Endothelial cell of umbilical vein (primary cell): ENCODE measurements around the gene FOXD2. TPM values are rescaled to one million over a fixed set of nuclear protein-coding genes. Genes with fewer than 3 reads are reported as not detected.

Source experiments
- BruUV-seq: library from RNA; stranded (reverse); fragments of 400-500 nt; replicated peaks from 2 replicates; lab custom pipeline; 2021; lab: Mats Ljungman, UMichigan
- CTCF ChIA-PET: fragments of 300-600, 350-600 bp; sonication (Branson Sonifier 250); formaldehyde crosslinking; loops from one replicate; lab custom pipeline; 2021; ENCODE audit warnings: antibody characterized with exemption, inconsistent platforms; lab: Charles Lee
- POLR2A ChIA-PET: fragments of 300-600, 350-600 bp; sonication (Branson Sonifier 250); formaldehyde crosslinking; loops from one replicate; lab custom pipeline; 2021; ENCODE audit warnings: antibody characterized with exemption, inconsistent platforms; lab: Charles Lee
- DNase-seq: peaks from one replicate; pipeline ENCODE4 v3.0.0-alpha.2; 2011; ENCODE audit warnings: low read depth, low spot score
- FAIRE-seq: peaks from 2 replicates; lab custom pipeline; 2011; peaks lifted over from hg19 to GRCh38; lab: Jason Lieb, UNC
- H2AFZ ChIP-seq: 2 replicates; pipeline ENCODE4 v1.6.0; 2012; ENCODE audit warnings: low read depth, low read length, control low read depth, inconsistent platforms
- H3K27ac ChIP-seq: 2 replicates; pipeline ENCODE4 v1.5.1; 2011; ENCODE audit warnings: low read depth, mild to moderate bottlenecking, control low read depth, low read length, moderate library complexity; ENCODE audit not compliant: insufficient read depth
- H3K27me3 ChIP-seq, 2 experiments: 2 replicates each; pipeline versions ENCODE4 v1.6.0 to v1.6.1; 2011; ENCODE audit warnings: low read length in 2 of 2, mixed read lengths in 1 of 2; ENCODE audit not compliant: control insufficient read depth in 2 of 2, insufficient read depth in 2 of 2
- H3K36me3 ChIP-seq, 2 experiments: 2 replicates in 1 of 2; 3 replicates in 1 of 2; pipeline ENCODE4 v1.5.1; 2011; ENCODE audit warnings: low read length in 2 of 2, mild to moderate bottlenecking in 1 of 2, moderate library complexity in 1 of 2; ENCODE audit not compliant: control insufficient read depth in 2 of 2, insufficient read depth in 2 of 2; ENCODE audit errors: extremely low read depth in 1 of 2
- H3K4me1 ChIP-seq: 3 replicates; pipeline ENCODE4 v1.5.1; 2011; ENCODE audit warnings: mild to moderate bottlenecking, low read length; ENCODE audit not compliant: control insufficient read depth, insufficient read depth; ENCODE audit errors: extremely low read depth
- H3K4me2 ChIP-seq: 2 replicates; pipeline ENCODE4 v1.6.1; 2011; ENCODE audit warnings: low read length, control low read depth, mixed read lengths; ENCODE audit not compliant: insufficient read depth
- H3K4me3 ChIP-seq, 3 experiments: fragments of 200-600 bp in 1 of 3; sonication (generic), shearing (Covaris generic) in 1 of 3; replicated peaks in 1 of 3; 2 replicates each; pipeline ENCODE4 v1.5.1; 2011 to 2016; ENCODE audit warnings: control low read depth in 3 of 3, low read length in 3 of 3, mild to moderate bottlenecking in 2 of 3, inconsistent platforms in 1 of 3, low read depth in 1 of 3, moderate library complexity in 1 of 3; ENCODE audit not compliant: insufficient read depth in 1 of 3
- H3K79me2 ChIP-seq: 2 replicates; pipeline ENCODE4 v1.6.0; 2012; ENCODE audit warnings: low read length, inconsistent platforms; ENCODE audit not compliant: control insufficient read depth, insufficient read depth
- H3K9ac ChIP-seq: replicated peaks from 2 replicates; pipeline ENCODE3; 2011; ENCODE audit warnings: low read length, control low read depth; ENCODE audit not compliant: insufficient read depth; ENCODE audit errors: extremely low read depth
- H3K9me1 ChIP-seq: replicated peaks from 3 replicates; pipeline ENCODE4 v1.6.0; 2011; ENCODE audit warnings: mild to moderate bottlenecking, low read length; ENCODE audit not compliant: control insufficient read depth, insufficient read depth; ENCODE audit errors: extremely low read depth
- H3K9me3 ChIP-seq: replicated peaks from 2 replicates; pipeline ENCODE4 v1.5.1; 2012; ENCODE audit warnings: low read length, inconsistent platforms; ENCODE audit not compliant: control insufficient read depth, insufficient read depth
- H4K20me1 ChIP-seq: replicated peaks from 2 replicates; pipeline ENCODE3; 2011; ENCODE audit warnings: mild to moderate bottlenecking, low read length; ENCODE audit not compliant: control insufficient read depth, insufficient read depth; ENCODE audit errors: extremely low read depth
- CTCF ChIP-seq, 2 donors: IDR thresholded peaks; 1 replicate in 1 of 2; 2 replicates in 1 of 2; pipeline ENCODE4 v1.5.1; 2011; ENCODE audit warnings: low read length in 2 of 2, mild to moderate bottlenecking in 2 of 2, moderate library complexity in 2 of 2, control low read depth in 1 of 2, inconsistent platforms in 1 of 2, low read depth in 1 of 2; ENCODE audit not compliant: insufficient read depth in 1 of 2; ENCODE audit errors: extremely low read depth in 1 of 2
- EZH2 ChIP-seq: IDR thresholded peaks from 2 replicates; pipeline ENCODE4 v1.6.1; 2012; ENCODE audit warnings: borderline replicate concordance, low read depth, mild to moderate bottlenecking, moderate library complexity, low read length, inconsistent platforms; ENCODE audit not compliant: severe bottlenecking
- FOS ChIP-seq: IDR thresholded peaks from 2 replicates; pipeline ENCODE4 v1.6.1; 2011; ENCODE audit warnings: mild to moderate bottlenecking, low read length, moderate library complexity, borderline replicate concordance; ENCODE audit not compliant: insufficient read depth
- GATA2 ChIP-seq: IDR thresholded peaks from 2 replicates; pipeline ENCODE4 v1.7.0; 2011; ENCODE audit warnings: low read depth, mild to moderate bottlenecking, moderate library complexity, mixed read lengths, low read length; ENCODE audit not compliant: insufficient read length, insufficient read depth
- JUN ChIP-seq: IDR thresholded peaks from 2 replicates; pipeline ENCODE4 v1.6.1; 2011; ENCODE audit warnings: borderline replicate concordance, low read depth; ENCODE audit not compliant: insufficient read length, insufficient read depth
- MYC ChIP-seq: IDR thresholded peaks from one replicate; pipeline ENCODE4 v1.6.1; 2011; ENCODE audit warnings: mild to moderate bottlenecking, low read depth, low read length
- POLR2A ChIP-seq: IDR thresholded peaks from 2 replicates; pipeline ENCODE4 v1.6.1; 2012; ENCODE audit warnings: low read depth, mild to moderate bottlenecking, control low read depth, low read length
- POLR2AphosphoS5 ChIP-seq: IDR thresholded peaks from 2 replicates; pipeline ENCODE4 v1.6.1; 2012; ENCODE audit warnings: low read depth, mild to moderate bottlenecking, control low read depth, low read length, moderate library complexity; ENCODE audit not compliant: insufficient read depth
- dilution Hi-C: fragments of 300-500 bp; cut with MboI; formaldehyde crosslinking; loops from one replicate; pipeline ENCODE4 v1.15.0; 2019; ENCODE audit warnings: low sequenced_read_pairs; ENCODE audit not compliant: extremely low pct_ligation_motif_present
- intact Hi-C: fragments of 100-400 bp; cut with micrococcal nuclease; formaldehyde crosslinking; loops from one replicate; pipeline ENCODE4 v1.10.0; 2022
- polyA plus RNA-seq, 4 experiments: library from polyadenylated mRNA; depleted of rRNA in 3 of 4; stranded (reverse) in 3 of 4; unstranded in 1 of 4; fragments of >200 nt; gene quantifications; 2 replicates each; pipeline versions ENCODE4 v1.2.1 to v1.2.3, GENCODE V29; 2011 to 2012; ENCODE audit warnings: missing spikeins in 1 of 4
- total RNA-seq: library from RNA; stranded (reverse); gene quantifications from 2 replicates; pipeline ENCODE4 v1.2.3, GENCODE V29; 2021
- TF ChIP-seq, protein P1 (sequence below): IDR thresholded peaks from 2 replicates; pipeline ENCODE4 v1.6.1; 2011; ENCODE audit not compliant: insufficient read depth, insufficient read length

Gene FOXD2
- total and polyA plus RNA-seq, 2 donors (not counting 3 experiments of a cell fraction or from before 2014, with no cell fraction given) = 0.01 to 0.09 TPM

- CTCF ChIA-PET = interaction anchor here (1.0 to 2.4 kb wide), 2 partner anchors 27 to 37 kb away, joined by 3 to 7 read pairs; no protein-coding TSS in a partner anchor
- Histone ChIP-seq H3K9me1 (no peaks in the 10 kb centered on the region), H3K27ac (no peak overlapping the region), H3K27me3 (peaks cover 0 to under 1% of the 10 kb centered on the region in 2 experiments), H3K9ac (no peak overlapping the region), H2AFZ (no peak overlapping the region), H3K79me2 (no peaks in the 10 kb centered on the region), H3K4me1 (no peaks in the 10 kb centered on the region), H3K4me2 (no peak overlapping the region), H3K4me3 (no peak overlapping the region), H3K36me3 (no peaks in the 10 kb centered on the region), H4K20me1 (no peaks in the 10 kb centered on the region), H3K9me3 (no peaks in the 10 kb centered on the region)
- DNase-seq (no peak), FAIRE-seq (no peak)
- TF ChIP-seq POLR2A (no peak), MYC (no peak), EZH2 (no peak), CTCF (IDR thresholded peaks at IDR 0.05; ENCODE audit: extremely low read depth in 1 of 2, insufficient read depth in 1 of 2, low read depth in 1 of 2, low read length in 2 of 2) (no peak), POLR2AphosphoS5 (no peak), GATA2 (no peak), JUN (no peak), FOS (no peak)
- TF ChIP-seq, protein P1, sequence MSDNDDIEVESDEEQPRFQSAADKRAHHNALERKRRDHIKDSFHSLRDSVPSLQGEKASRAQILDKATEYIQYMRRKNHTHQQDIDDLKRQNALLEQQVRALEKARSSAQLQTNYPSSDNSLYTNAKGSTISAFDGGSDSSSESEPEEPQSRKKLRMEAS = no peak
- no TSS peak for BruUV-seq
- dilution Hi-C loops = loop anchor here (25.0 kb wide), 1 partner anchor 218 kb away; no protein-coding TSS in a partner anchor
- POLR2A ChIA-PET = no interaction called here
- intact Hi-C loops = no loop called here
These were observed 31.0 kb downstream of the FOXD2 start for GRCh38 chr1:47468709-47469389.
